ENCODE results near the gene KDM4B.

Gene KDM4B

GRCh38 chr19:5037936-5038335, 69.0 kb downstream of the KDM4B start:
- H3K27ac ChIP-seq (ENCODE audit: low read depth, low read length), result no peak overlapping the region
- peaks cover 8% of the 10 kb centered on the region for H3K36me3 ChIP-seq (ENCODE audit: control insufficient read depth, low read length)
- no peaks in the 10 kb centered on the region for H3K4me1 ChIP-seq (ENCODE audit: control insufficient read depth, low read length)
- no peaks in the 10 kb centered on the region for H3K79me2 ChIP-seq (ENCODE audit: control insufficient read depth, low read length)
- no peaks in the 10 kb centered on the region for H4K20me1 ChIP-seq (ENCODE audit: control insufficient read depth, insufficient read depth, low read depth, low read length)
- H3K9me2 ChIP-seq (replicated peaks; ENCODE audit: control insufficient read depth, low read length), result no peaks in the 10 kb centered on the region
- no peaks in the 10 kb centered on the region for H3K27me3 ChIP-seq (ENCODE audit: control insufficient read depth, low read length)
- no peak overlapping the region for H3K4me3 ChIP-seq (ENCODE audit: low read length)
- no peak overlapping the region for H3K4me2 ChIP-seq (ENCODE audit: low read length)
- H3F3A ChIP-seq (ENCODE audit: control insufficient read depth, insufficient read depth), result no peaks in the 10 kb centered on the region
- H3K9me3 ChIP-seq (ENCODE audit: control insufficient read depth, insufficient read depth, low read length), result no peaks in the 10 kb centered on the region
- no peak for TF ChIP-seq CTCF (IDR thresholded peaks at IDR 0.05; ENCODE audit: low read depth, low read length, poor library complexity, severe bottlenecking)
- no peak for TF ChIP-seq EZH2phosphoT487 (IDR thresholded peaks at IDR 0.05; ENCODE audit: borderline replicate concordance, low read length)

- Histone ChIP-seq H3F3A (ENCODE audit: control insufficient read depth, insufficient read depth) (no peaks in the 10 kb centered on the region), H3K27ac (ENCODE audit: low read depth, low read length) (no peak overlapping the region), H3K4me3 (ENCODE audit: low read length) (no peak overlapping the region), H3K79me2 (ENCODE audit: control insufficient read depth, low read length) (no peaks in the 10 kb centered on the region), H3K4me1 (ENCODE audit: control insufficient read depth, low read length) (no peaks in the 10 kb centered on the region), H3K9me2 (replicated peaks; ENCODE audit: control insufficient read depth, low read length) (no peaks in the 10 kb centered on the region), H3K36me3 (ENCODE audit: control insufficient read depth, low read length) (no peaks in the 10 kb centered on the region; the same call in 1 of the 2 replicates), H4K20me1 (ENCODE audit: control insufficient read depth, insufficient read depth, low read depth, low read length) (no peaks in the 10 kb centered on the region), H3K27me3 (ENCODE audit: control insufficient read depth, low read length) (no peaks in the 10 kb centered on the region), H3K9me3 (ENCODE audit: control insufficient read depth, insufficient read depth, low read length) (no peaks in the 10 kb centered on the region), H3K4me2 (ENCODE audit: low read length) (no peak overlapping the region)
- TF ChIP-seq CTCF (IDR thresholded peaks at IDR 0.05; ENCODE audit: low read depth, low read length, poor library complexity, severe bottlenecking) (peak; percentile 51), EZH2phosphoT487 (IDR thresholded peaks at IDR 0.05; ENCODE audit: borderline replicate concordance, low read length) (no peak)
Observed at GRCh38 chr19:5038631-5039271, 69.8 kb downstream of the KDM4B start.

GRCh38 chr19:5039642-5040543, 71.0 kb downstream of the KDM4B start:
- no peaks in the 10 kb centered on the region for H3K27me3 ChIP-seq (ENCODE audit: control insufficient read depth, low read length)
- no peaks in the 10 kb centered on the region for H3K9me2 ChIP-seq (replicated peaks; ENCODE audit: control insufficient read depth, low read length)
- no peaks in the 10 kb centered on the region for H3K79me2 ChIP-seq (ENCODE audit: control insufficient read depth, low read length)
- H4K20me1 ChIP-seq (ENCODE audit: control insufficient read depth, insufficient read depth, low read depth, low read length), result no peaks in the 10 kb centered on the region; the same call in 1 of the 2 replicates
- no peaks in the 10 kb centered on the region; the same call in 1 of the 2 replicates for H3K36me3 ChIP-seq (ENCODE audit: control insufficient read depth, low read length)
- H3K4me1 ChIP-seq (ENCODE audit: control insufficient read depth, low read length), result no peaks in the 10 kb centered on the region
- no peaks in the 10 kb centered on the region for H3F3A ChIP-seq (ENCODE audit: control insufficient read depth, insufficient read depth)
- H3K9me3 ChIP-seq (ENCODE audit: control insufficient read depth, insufficient read depth, low read length), result no peaks in the 10 kb centered on the region
- no peak overlapping the region for H3K4me2 ChIP-seq (ENCODE audit: low read length)
- H3K27ac ChIP-seq (ENCODE audit: low read depth, low read length), result no peak overlapping the region
- no peak for TF ChIP-seq CTCF (IDR thresholded peaks at IDR 0.05; ENCODE audit: low read depth, low read length, poor library complexity, severe bottlenecking)
- TF ChIP-seq EZH2phosphoT487 (IDR thresholded peaks at IDR 0.05; ENCODE audit: borderline replicate concordance, low read length), result no peak
- H3K4me3 ChIP-seq (ENCODE audit: low read length), result no peak overlapping the region
